KMS-11 (cell line): Measurements from ENCODE around the gene UMAD1.

Source experiments
- H2AFZ ChIP-seq: fragments of 200-600 bp; sonication (generic); 2 replicates; pipeline ENCODE4 v1.6.1; 2016; ENCODE audit warnings: antibody characterized with exemption, mixed run types, low read depth
- H3K27ac ChIP-seq: fragments of 200-600 bp; sonication (generic); 2 replicates; pipeline ENCODE4 v1.6.1; 2016; ENCODE audit warnings: mild to moderate bottlenecking, mixed run types
- H3K27me3 ChIP-seq: fragments of 200-600 bp; sonication (generic); 2 replicates; pipeline ENCODE4 v1.6.1; 2017; ENCODE audit warnings: mild to moderate bottlenecking, low read depth, mixed run types, moderate library complexity; ENCODE audit not compliant: insufficient read depth
- H3K36me3 ChIP-seq: fragments of 200-600 bp; sonication (generic); 2 replicates; pipeline ENCODE4 v1.6.1; 2017; ENCODE audit warnings: mild to moderate bottlenecking, mixed run types; ENCODE audit not compliant: insufficient read depth
- H3K4me1 ChIP-seq: fragments of 200-600 bp; sonication (generic); 2 replicates; pipeline ENCODE4 v1.6.1; 2016; ENCODE audit warnings: mild to moderate bottlenecking, low read depth, mixed run types; ENCODE audit not compliant: poor library complexity, severe bottlenecking
- H3K4me2 ChIP-seq: fragments of 200-600 bp; sonication (generic); 2 replicates; pipeline ENCODE4 v1.7.0; 2016; ENCODE audit warnings: mild to moderate bottlenecking, mixed run types
- H3K4me3 ChIP-seq: fragments of 200-600 bp; sonication (generic); IDR thresholded peaks from 2 replicates; pipeline ENCODE4 v1.6.1; 2017; ENCODE audit warnings: low read depth, low read length, mixed read lengths; ENCODE audit not compliant: insufficient read depth
- H3K79me2 ChIP-seq: fragments of 200-600 bp; sonication (generic); 2 replicates; pipeline ENCODE4 v1.6.1; 2016; ENCODE audit warnings: low read depth, mixed run types; ENCODE audit not compliant: insufficient read depth
- H3K9ac ChIP-seq: fragments of 200-600 bp; sonication (generic); 2 replicates; pipeline ENCODE4 v1.6.1; 2016; ENCODE audit warnings: mild to moderate bottlenecking, mixed run types
- H4K20me1 ChIP-seq: fragments of 200-600 bp; sonication (generic); 2 replicates; pipeline ENCODE4 v1.6.1; 2016; ENCODE audit warnings: mild to moderate bottlenecking, mixed run types; ENCODE audit not compliant: insufficient read depth
- CTCF ChIP-seq: fragments of 200-600 bp; sonication (generic); conservative IDR thresholded peaks from 2 replicates; pipeline ENCODE4 v1.6.1; 2017; ENCODE audit warnings: low read depth, mild to moderate bottlenecking, antibody characterized with exemption, low read length, moderate library complexity, mixed read lengths

UMAD1 gene

DNA sequence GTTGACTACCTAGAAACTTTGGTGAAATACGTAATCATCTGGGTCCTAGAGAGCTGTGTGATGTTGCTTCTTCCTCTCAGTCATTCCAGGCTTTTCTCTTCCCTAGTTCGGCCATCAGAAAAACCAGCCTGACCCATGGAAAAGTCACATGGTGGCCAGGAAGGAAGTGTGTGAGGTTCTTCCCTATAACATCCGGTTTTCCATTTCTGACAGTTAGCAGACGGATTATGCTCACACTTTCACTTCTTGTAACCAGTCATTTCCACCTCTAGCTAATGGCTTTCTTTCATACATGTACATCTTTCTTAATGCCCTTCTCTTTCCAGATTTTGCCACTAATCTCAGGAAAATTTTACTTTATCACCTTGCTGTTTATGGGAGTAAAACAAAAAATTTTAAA is 218.0 kb downstream of the UMAD1 start:
- no peak overlapping the region for H3K4me3 ChIP-seq
- H3K36me3 ChIP-seq, result no peaks in the 10 kb centered on the region
- TF ChIP-seq CTCF, result no peak
- H3K79me2 ChIP-seq, result no peaks in the 10 kb centered on the region
- no peak overlapping the region for H3K9ac ChIP-seq
- peaks cover 14% of the 10 kb centered on the region for H3K4me1 ChIP-seq
- H3K27me3 ChIP-seq, result no peaks in the 10 kb centered on the region
- no peak overlapping the region for H3K27ac ChIP-seq
- no peak overlapping the region for H2AFZ ChIP-seq
- H4K20me1 ChIP-seq, result no peaks in the 10 kb centered on the region
- H3K4me2 ChIP-seq, result no peak overlapping the region

DNA sequence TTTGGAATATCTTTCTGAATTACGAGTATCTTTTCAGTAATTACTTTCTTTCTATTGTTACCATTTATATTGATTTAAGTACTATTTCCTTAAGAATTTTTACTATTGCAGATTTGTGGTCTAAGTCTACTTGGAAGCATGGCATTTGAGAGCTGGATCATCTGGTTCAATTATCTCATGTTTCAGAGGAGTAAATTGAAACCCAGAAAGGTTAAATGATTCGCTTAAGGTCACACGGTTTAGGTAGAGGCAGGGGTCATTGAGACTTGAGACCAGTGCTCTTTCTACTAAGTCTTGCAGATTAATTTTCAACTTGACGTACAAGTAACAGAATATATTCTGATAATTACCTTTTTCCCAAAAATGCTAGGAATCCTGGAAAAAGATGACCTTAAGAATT is 218.9 kb downstream of the UMAD1 start:
- no peaks in the 10 kb centered on the region for H4K20me1 ChIP-seq
- no peak for TF ChIP-seq CTCF
- H3K27me3 ChIP-seq, result no peaks in the 10 kb centered on the region
- no peak overlapping the region for H2AFZ ChIP-seq
- no peak overlapping the region for H3K9ac ChIP-seq
- H3K27ac ChIP-seq, result no peak overlapping the region
- H3K36me3 ChIP-seq, result no peaks in the 10 kb centered on the region
- H3K4me2 ChIP-seq, result no peak overlapping the region
- H3K79me2 ChIP-seq, result no peaks in the 10 kb centered on the region
- H3K4me3 ChIP-seq, result no peak overlapping the region
- peaks cover 14% of the 10 kb centered on the region for H3K4me1 ChIP-seq

- peaks cover 14% of the 10 kb centered on the region for H3K4me1 ChIP-seq
- H3K4me2 ChIP-seq, result no peak overlapping the region
- no peaks in the 10 kb centered on the region for H3K27me3 ChIP-seq
- H3K36me3 ChIP-seq, result no peaks in the 10 kb centered on the region
- no peak overlapping the region for H3K27ac ChIP-seq
- H3K9ac ChIP-seq, result no peak overlapping the region
- no peak overlapping the region for H2AFZ ChIP-seq
- H3K4me3 ChIP-seq, result no peak overlapping the region
- no peak for TF ChIP-seq CTCF
- no peaks in the 10 kb centered on the region for H4K20me1 ChIP-seq
- no peaks in the 10 kb centered on the region for H3K79me2 ChIP-seq
Measured at GRCh38 chr7:7861211-7861633, 220.7 kb downstream of the UMAD1 start.

GRCh38 chr7:7862393-7862792 is 221.8 kb downstream of the UMAD1 start:
- H3K36me3 ChIP-seq, result no peaks in the 10 kb centered on the region
- no peaks in the 10 kb centered on the region for H4K20me1 ChIP-seq
- no peak overlapping the region for H3K4me3 ChIP-seq
- TF ChIP-seq CTCF, result no peak
- H3K4me1 ChIP-seq, result peaks cover 14% of the 10 kb centered on the region
- no peak overlapping the region for H3K4me2 ChIP-seq
- no peaks in the 10 kb centered on the region for H3K27me3 ChIP-seq
- H2AFZ ChIP-seq, result no peak overlapping the region
- H3K27ac ChIP-seq, result no peak overlapping the region
- no peaks in the 10 kb centered on the region for H3K79me2 ChIP-seq
- H3K9ac ChIP-seq, result no peak overlapping the region
